ENCODE measurements around the gene COL20A1. TPM values are rescaled to one million over a fixed set of nuclear protein-coding genes. Genes with fewer than 3 reads are reported as not detected.
"Not testable (repeated sequence)": the region's sequence is repeated elsewhere in the genome, so short reads cannot be mapped to it uniquely, and the experiment has no call there.

Gene COL20A1
- total RNA-seq, 1 donor, result not detected

DNA sequence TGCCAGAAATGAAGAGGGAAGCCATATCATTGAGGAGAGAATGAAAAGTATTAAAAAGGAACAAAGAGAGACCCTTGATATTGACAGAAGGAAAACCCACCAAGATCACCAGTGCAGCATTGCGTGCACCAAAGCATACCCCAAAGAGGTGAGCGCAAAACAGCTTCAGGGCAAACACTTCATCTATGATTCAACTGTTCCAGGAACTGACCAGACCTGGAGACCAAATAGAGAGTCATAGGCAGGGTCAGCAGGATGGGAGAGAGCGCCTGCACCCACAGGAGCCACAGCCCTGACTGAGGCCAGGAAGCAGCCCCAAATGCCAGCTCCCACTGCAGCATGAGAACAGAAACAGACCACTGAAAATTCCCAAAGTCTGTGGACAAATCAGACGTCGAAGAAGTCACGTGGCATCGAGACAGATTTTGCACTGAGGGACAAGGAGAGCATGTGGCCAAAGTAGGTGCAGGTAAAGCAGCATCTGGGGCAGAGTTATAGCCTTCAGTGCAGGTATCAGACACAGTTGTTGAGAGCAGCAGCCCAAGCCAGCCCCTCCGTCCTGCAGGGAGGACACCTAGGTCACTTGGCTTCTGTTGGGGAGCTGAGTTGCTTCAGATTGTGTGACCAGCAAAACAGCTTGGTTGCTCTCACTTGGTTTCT, 38.9 kb downstream of the COL20A1 start:
- DNase-seq (ENCODE audit: low read depth), result no peak
- no peak overlapping the region for H3K4me3 ChIP-seq (ENCODE audit: low read depth, low read length)
- no peak for TF ChIP-seq CTCF (IDR thresholded peaks at IDR 0.05; ENCODE audit: insufficient read depth, low read length)

DNA sequence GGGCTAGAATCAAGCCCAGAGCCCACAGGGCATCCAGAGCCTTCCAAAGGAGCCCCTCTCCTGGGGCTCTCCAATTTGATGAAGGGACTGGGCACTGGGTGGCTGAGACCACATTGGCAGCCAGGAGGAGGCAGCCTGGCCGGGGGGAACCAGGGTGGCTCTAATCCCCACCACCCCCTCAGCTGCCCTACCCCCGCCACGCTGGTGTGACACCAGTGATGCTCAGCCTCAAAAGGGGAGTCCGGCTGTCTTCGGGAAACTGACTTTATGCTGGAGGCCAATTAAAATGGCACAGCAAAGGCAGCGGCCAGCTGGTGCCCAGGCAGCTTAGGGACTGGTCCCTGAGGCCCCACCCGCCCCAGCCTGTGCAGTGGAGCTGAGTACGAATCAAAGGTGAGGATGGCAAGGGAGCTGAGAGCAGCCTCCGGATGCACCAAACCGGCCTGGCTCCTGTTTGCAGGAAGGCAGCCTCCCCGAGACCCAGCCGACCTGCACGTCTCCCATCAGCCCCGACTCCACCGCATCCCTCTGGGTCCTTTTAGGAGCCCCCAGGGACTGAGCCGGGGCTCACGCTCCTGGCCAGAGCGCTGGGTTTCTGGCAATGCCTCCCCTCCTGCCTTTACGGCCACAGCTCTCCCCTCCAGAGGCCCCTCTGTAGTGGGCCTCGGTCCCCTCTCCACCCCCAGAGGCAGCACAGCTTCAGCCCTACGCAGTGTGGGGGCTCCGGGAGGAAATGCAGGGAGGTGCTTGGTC, 39.7 kb downstream of the COL20A1 start:
- no peak for TF ChIP-seq CTCF (IDR thresholded peaks at IDR 0.05; ENCODE audit: insufficient read depth, low read length)
- no peak for DNase-seq (ENCODE audit: low read depth)
- no peak overlapping the region for H3K4me3 ChIP-seq (ENCODE audit: low read depth, low read length)

DNA sequence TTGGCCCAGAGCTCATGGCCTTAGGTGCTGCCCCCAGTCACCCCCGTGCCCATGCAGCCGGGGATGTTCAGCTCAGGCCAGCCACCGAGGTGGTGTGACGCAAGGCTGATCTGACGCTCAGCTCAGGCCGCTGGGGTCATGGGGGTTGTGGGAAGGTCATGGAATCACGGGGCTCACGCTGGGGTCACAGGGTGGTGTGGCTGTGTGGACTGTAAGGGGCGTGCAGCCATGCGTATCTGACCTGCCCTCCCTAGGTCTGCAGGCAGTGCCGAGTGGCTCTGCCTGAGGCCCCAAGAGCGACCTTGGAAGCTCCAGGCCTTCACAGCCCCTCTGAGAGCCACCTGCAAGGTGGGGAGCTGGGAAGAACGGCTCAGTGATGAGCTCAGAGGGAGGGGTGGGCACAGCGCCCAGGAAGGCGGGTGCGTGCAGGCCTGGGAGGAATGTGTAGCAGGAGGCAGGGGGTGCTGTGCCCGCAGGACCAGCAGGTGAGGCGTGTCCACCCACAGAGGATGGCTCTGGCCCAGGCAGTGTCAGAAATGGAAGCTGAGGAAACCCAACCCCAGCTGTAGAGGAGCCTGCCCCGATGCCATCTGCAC, 40.4 kb downstream of the COL20A1 start:
- DNase-seq (ENCODE audit: low read depth), result no peak
- TF ChIP-seq CTCF (IDR thresholded peaks at IDR 0.05; ENCODE audit: insufficient read depth, low read length), result no peak

GRCh38 chr20:63334356-63334755, 41.4 kb downstream of the COL20A1 start:
- TF ChIP-seq CTCF (IDR thresholded peaks at IDR 0.05; ENCODE audit: insufficient read depth, low read length), result no peak
- no peak for DNase-seq (ENCODE audit: low read depth)
- H3K4me3 ChIP-seq (ENCODE audit: low read depth, low read length), result no peak overlapping the region

More for the DNA sequence above, 40.4 kb downstream of the COL20A1 start:
- H3K4me3 ChIP-seq (ENCODE audit: low read depth, low read length), result no peak overlapping the region

DNA sequence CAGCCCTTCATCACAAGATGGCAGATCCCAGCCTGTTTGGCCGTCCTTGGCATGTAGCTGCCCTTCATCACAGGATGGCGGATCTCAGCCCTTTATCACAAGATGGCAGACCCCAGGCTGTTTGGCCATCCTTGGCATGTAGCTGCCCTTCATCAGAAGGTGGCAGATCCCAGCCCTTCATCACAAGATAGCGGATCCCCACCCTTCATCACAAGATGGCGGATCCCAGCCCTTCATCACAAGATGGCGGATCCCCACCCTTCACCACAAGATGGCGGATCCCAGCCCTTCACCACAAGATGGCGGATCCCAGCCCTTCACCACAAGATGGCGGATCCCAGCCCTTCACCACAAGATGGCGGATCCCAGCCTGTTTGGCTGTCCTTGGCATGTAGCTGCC, 42.1 kb downstream of the COL20A1 start:
- not testable (repeated sequence) for H3K4me3 ChIP-seq (ENCODE audit: low read depth, low read length); DNase-seq (ENCODE audit: low read depth)

- no peak for DNase-seq (ENCODE audit: low read depth)
- H3K4me3 ChIP-seq (ENCODE audit: low read depth, low read length), result no peak overlapping the region
- no peak for TF ChIP-seq CTCF (IDR thresholded peaks at IDR 0.05; ENCODE audit: insufficient read depth, low read length)
Observed at GRCh38 chr20:63335711-63336110, 42.7 kb downstream of the COL20A1 start.

DNA sequence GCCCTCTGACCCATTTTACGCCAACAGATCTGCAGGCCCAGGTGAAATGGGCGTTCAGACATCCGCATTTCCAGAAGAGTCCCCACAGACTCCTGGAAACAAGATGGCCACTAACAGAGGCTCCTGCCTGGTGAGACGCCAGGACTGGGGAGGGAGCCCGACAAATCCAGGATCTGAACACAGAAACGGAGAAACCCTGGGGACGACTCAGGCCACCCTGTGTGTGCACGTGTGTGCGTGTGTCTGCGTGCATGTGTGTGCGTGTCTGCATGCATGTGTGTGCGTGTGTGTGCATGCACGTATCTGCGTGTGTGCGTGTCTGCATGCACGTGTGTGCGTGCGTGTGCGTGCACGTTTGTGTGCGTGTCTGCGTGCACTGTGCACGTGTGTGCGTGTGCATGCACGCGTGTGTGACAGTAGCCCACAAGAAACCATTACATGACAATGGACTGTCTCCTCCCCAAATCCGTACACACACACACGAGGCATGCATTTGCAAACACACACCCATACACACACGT, 43.3 kb downstream of the COL20A1 start:
- no peak for DNase-seq (ENCODE audit: low read depth)
- no peak for TF ChIP-seq CTCF (IDR thresholded peaks at IDR 0.05; ENCODE audit: insufficient read depth, low read length)
- H3K4me3 ChIP-seq (ENCODE audit: low read depth, low read length), result no peak overlapping the region
